Endothelial cell of umbilical vein (primary cell): ENCODE data around the gene STPG4.

ENCODE experiments used
- POLR2A ChIP-seq: IDR thresholded peaks from 2 replicates; pipeline ENCODE4 v1.6.1; 2012; ENCODE audit warnings: low read depth, mild to moderate bottlenecking, control low read depth, low read length
- POLR2AphosphoS5 ChIP-seq: IDR thresholded peaks from 2 replicates; pipeline ENCODE4 v1.6.1; 2012; ENCODE audit warnings: low read depth, mild to moderate bottlenecking, control low read depth, low read length, moderate library complexity; ENCODE audit not compliant: insufficient read depth
- TF ChIP-seq, protein P1 (sequence below), 2 donors: IDR thresholded peaks; 1 replicate in 1 of 2; 2 replicates in 1 of 2; pipeline ENCODE4 v1.5.1; 2011; ENCODE audit warnings: low read length in 2 of 2, mild to moderate bottlenecking in 2 of 2, moderate library complexity in 2 of 2, control low read depth in 1 of 2, inconsistent platforms in 1 of 2, low read depth in 1 of 2; ENCODE audit not compliant: insufficient read depth in 1 of 2; ENCODE audit errors: extremely low read depth in 1 of 2

DNA sequence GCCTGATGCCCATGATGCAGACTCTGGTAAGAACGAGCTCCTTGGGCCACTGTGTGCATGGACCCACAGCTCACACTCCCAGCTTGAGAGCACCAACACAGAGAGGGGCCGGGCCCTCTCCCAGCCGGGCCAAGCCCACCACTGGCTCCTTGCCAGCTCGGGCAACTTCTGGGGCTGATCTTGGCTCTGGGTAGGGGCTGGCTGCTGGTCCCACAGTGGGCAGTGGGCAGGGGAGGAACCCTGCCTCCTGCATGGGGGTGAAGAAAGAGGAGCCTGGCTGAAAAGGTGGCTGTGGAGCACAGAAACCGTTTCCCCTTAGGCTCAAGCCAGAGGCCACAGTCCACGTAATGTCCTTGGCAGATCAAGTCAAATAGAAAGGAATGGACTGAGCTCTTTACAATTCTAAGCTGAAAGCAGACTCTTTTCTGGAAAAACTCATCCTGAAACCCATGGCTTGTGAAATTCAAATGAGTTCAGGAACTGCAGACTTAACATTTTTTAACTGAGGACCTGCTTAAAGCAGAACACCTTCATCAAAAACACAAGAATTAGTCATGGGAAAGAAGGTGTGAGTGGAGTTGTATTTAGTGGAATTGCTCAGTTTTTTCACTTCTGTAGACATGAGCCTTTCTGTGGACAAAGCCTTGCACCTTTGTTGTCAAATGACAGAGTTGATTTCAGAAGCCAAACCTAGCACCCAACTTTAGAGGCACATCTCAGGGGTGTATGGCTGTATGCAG lies 104.9 kb downstream of the STPG4 start:
- TF ChIP-seq, protein P1, sequence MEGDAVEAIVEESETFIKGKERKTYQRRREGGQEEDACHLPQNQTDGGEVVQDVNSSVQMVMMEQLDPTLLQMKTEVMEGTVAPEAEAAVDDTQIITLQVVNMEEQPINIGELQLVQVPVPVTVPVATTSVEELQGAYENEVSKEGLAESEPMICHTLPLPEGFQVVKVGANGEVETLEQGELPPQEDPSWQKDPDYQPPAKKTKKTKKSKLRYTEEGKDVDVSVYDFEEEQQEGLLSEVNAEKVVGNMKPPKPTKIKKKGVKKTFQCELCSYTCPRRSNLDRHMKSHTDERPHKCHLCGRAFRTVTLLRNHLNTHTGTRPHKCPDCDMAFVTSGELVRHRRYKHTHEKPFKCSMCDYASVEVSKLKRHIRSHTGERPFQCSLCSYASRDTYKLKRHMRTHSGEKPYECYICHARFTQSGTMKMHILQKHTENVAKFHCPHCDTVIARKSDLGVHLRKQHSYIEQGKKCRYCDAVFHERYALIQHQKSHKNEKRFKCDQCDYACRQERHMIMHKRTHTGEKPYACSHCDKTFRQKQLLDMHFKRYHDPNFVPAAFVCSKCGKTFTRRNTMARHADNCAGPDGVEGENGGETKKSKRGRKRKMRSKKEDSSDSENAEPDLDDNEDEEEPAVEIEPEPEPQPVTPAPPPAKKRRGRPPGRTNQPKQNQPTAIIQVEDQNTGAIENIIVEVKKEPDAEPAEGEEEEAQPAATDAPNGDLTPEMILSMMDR (IDR thresholded peaks at IDR 0.05; ENCODE audit: extremely low read depth in 1 of 2, insufficient read depth in 1 of 2, low read depth in 1 of 2, low read length in 2 of 2): no peak
- no peak for TF ChIP-seq POLR2A
- TF ChIP-seq POLR2AphosphoS5: no peak
